Transverse colon (tissue), 3 donors: ENCODE measurements around the gene RICTOR.

Experiments used
- CTCF ChIP-seq, 5 experiments: fragments of 200-600 bp in 3 of 5; fragments of 450-650 bp in 2 of 5; sonication (generic) in 3 of 5; IDR thresholded peaks; 1 replicate in 2 of 5; 2 replicates in 3 of 5; pipeline ENCODE4 v1.5.1; 2016 to 2017; ENCODE audit warnings: antibody characterized with exemption in 5 of 5, inconsistent platforms in 3 of 5, mild to moderate bottlenecking in 2 of 5, moderate library complexity in 1 of 5
- EP300 ChIP-seq: sonication (generic); formaldehyde crosslinking; IDR thresholded peaks from one replicate; pipeline ENCODE4 v1.6.1; 2017; ENCODE audit warnings: antibody characterized with exemption, low read depth

DNA sequence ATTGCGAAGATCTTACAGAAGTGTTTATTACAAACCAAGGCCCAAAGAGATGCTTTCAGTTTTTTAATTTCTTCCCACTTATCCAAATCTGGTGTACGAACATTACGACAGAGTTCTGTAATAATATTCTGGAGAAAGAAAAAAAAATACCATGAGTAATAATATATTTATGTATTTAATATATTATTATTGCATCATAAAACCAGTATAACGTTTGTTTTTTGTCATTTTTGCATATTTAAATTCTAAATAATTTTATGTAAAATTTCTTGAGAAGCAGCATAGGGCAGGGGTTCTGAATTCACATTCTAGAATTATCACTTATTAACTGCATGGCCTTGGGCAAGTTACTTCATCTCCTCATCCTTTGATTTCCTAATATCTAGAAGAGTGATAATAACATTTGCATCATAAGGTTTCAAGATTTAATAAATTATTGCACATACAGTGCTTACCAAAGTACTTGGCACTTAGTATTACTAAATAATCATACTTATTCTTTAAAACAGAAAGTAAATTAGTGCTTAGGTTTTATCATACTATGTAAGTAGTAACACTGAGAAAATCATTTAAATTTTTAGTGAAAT lies 120.7 kb downstream of the RICTOR start:
- no peak for TF ChIP-seq CTCF (IDR thresholded peaks at IDR 0.05)
- no peak for TF ChIP-seq EP300
